ENCODE measurements around the gene C2CD3. TPM values are rescaled to one million over a fixed set of nuclear protein-coding genes. Genes with fewer than 3 reads are reported as not detected.

The C2CD3 gene
- total and polyA plus RNA-seq, 2 of the 4 experiments (the other 2 are of a cell fraction) = 11.1 to 19.2 TPM

- no peak overlapping the region for H3K4me3 ChIP-seq (ENCODE audit: insufficient read depth, low read depth, low read length)
- H2BK5ac ChIP-seq (ENCODE audit: low read depth, low read length, poor library complexity, severe bottlenecking) = peak overlapping the region; percentile 54
- peak overlapping the region; percentile 53; the same call in 1 of the 2 replicates for H3K18ac ChIP-seq (ENCODE audit: low read depth, low read length)
- no TSS peak for BruUV-seq (replicated peaks)
- H3K79me1 ChIP-seq (ENCODE audit: low read depth in 1 of 2, low read length in 2 of 2) = peaks cover 0 to 12% of the 10 kb centered on the region in 2 experiments; a peak in 2 of 4 replicates
- ChIA-PET CTCF (no interaction called here), POLR2A (ENCODE audit: unreplicated experiment) (interaction anchor here (0.8 kb wide), 1 partner anchor 10 kb away, joined by 3 read pairs; no protein-coding TSS in a partner anchor)
- H3K4me1 ChIP-seq (ENCODE audit: control insufficient read depth, insufficient read depth, low read length) = peaks cover 17% of the 10 kb centered on the region
- no peaks in the 10 kb centered on the region for H3K27me3 ChIP-seq (ENCODE audit: control insufficient read depth, insufficient read depth, low read length)
- peaks cover 10% of the 10 kb centered on the region; the same call in 1 of the 2 replicates for H3K36me3 ChIP-seq (ENCODE audit: control insufficient read depth, insufficient read depth, low read length)
- dilution Hi-C loops (cut with HindIII; ENCODE audit: low sequenced_read_pairs, unreplicated experiment) = no loop called here
- peak overlapping the region; percentile 33 for H3K27ac ChIP-seq (ENCODE audit: insufficient read depth, low read length)
- intact Hi-C loops (cut with micrococcal nuclease) = no loop called here
- peak overlapping the region; percentile 58; the same call in 1 of the 2 replicates for H3K14ac ChIP-seq (replicated peaks; ENCODE audit: low read depth, low read length)
- peaks cover 3% of the 10 kb centered on the region; the same call in 1 of the 2 replicates for H4K20me1 ChIP-seq (ENCODE audit: insufficient read depth, low read length)
- 0 out of 2 replicates have a peak overlapping the region, but pooled peaks have one; percentile 13 for H3K23ac ChIP-seq (ENCODE audit: low read depth, low read length)
- peak overlapping the region; percentile 60; the same call in 1 of the 2 replicates for H3K4ac ChIP-seq (ENCODE audit: low read depth, low read length)
- in situ Hi-C loops (cut with MboI; ENCODE audit: low sequenced_read_pairs) = no loop called here
- no peak overlapping the region for H2BK20ac ChIP-seq (ENCODE audit: low read depth, low read length)
- peak overlapping the region; percentile 32 for H3K4me2 ChIP-seq (ENCODE audit: low read depth, low read length)
- WGBS, 2 experiments (ENCODE audit: extremely low coverage in 2 of 2, insufficient read length in 1 of 2) = 75% methylated on average over 4 of the region's 9 CpGs; no CpG with 5 or more reads in 1 of the 2 experiments
- peak overlapping the region; percentile 47; the same call in 1 of the 2 replicates for H2BK120ac ChIP-seq (ENCODE audit: low read depth, low read length)
- ATAC-seq (ENCODE audit: low read depth) (peak; percentile 96), DNase-seq (peak; percentile 87)
- H3K9me1 ChIP-seq (ENCODE audit: insufficient read depth, low read length) = peaks cover 14% of the 10 kb centered on the region
- H3K56ac ChIP-seq (ENCODE audit: extremely low read depth, insufficient read depth, low read length) = no peak overlapping the region
- H4K91ac ChIP-seq (ENCODE audit: insufficient read depth, low read depth, low read length) = peak overlapping the region; percentile 61
- H2BK15ac ChIP-seq (ENCODE audit: low read depth, low read length) = peak overlapping the region; percentile 41; the same call in 1 of the 3 replicates
- H2AFZ ChIP-seq (replicated peaks; ENCODE audit: low read length, poor library complexity) = peak overlapping the region; percentile 64
- H3K9ac ChIP-seq (ENCODE audit: low read depth, low read length) = peak overlapping the region; percentile 15; the same call in 1 of the 2 replicates
- 0 out of 2 replicates have a peak overlapping the region, but pooled peaks have one; percentile 28 for H4K5ac ChIP-seq (ENCODE audit: low read depth, low read length)
- peak overlapping the region; percentile 80 for H2AK9ac ChIP-seq (replicated peaks; ENCODE audit: low read depth, low read length, poor library complexity)
- peak overlapping the region; percentile 82 for H2AK5ac ChIP-seq (ENCODE audit: low read depth, low read length)
- peak overlapping the region; percentile 58 to 93 for H4K8ac ChIP-seq (ENCODE audit: low read depth in 2 of 2, low read length in 2 of 2)
- no peaks in the 10 kb centered on the region for H3K9me3 ChIP-seq (ENCODE audit: control insufficient read depth, insufficient read depth, low read length)
- TF ChIP-seq CHD1 (IDR thresholded peaks at IDR 0.05; ENCODE audit: low read depth, low read length) (no peak), RAD21 (IDR thresholded peaks at IDR 0.05; ENCODE audit: low read length) (no peak), POLR2A (IDR thresholded peaks at IDR 0.05; ENCODE audit: low read depth, low read length) (no peak), SMC3 (IDR thresholded peaks at IDR 0.05; ENCODE audit: low read depth, low read length) (0 out of 2 replicates have a peak, but pooled peaks have one; percentile 2), USF2 (IDR thresholded peaks at IDR 0.05; ENCODE audit: low read depth, low read length) (no peak), MAFK (IDR thresholded peaks at IDR 0.05; ENCODE audit: low read depth, low read length) (no peak), RFX5 (IDR thresholded peaks at IDR 0.05; ENCODE audit: low read depth, low read length) (no peak), RCOR1 (IDR thresholded peaks at IDR 0.05; ENCODE audit: insufficient replicate concordance, low read length) (no peak), NFE2L2 (IDR thresholded peaks at IDR 0.05; ENCODE audit: low read depth, low read length) (peak; percentile 15; the same call in 1 of the 2 replicates), ELK1 (IDR thresholded peaks at IDR 0.05; ENCODE audit: borderline replicate concordance, low read depth, low read length) (no peak), MXI1 (IDR thresholded peaks at IDR 0.05; ENCODE audit: borderline replicate concordance, low read depth, low read length) (no peak), MAZ (IDR thresholded peaks at IDR 0.05; ENCODE audit: borderline replicate concordance, low read depth, low read length) (no peak), BHLHE40 (IDR thresholded peaks at IDR 0.05; ENCODE audit: low read depth, low read length) (no peak), CTCF (conservative IDR thresholded peaks at IDR 0.05; ENCODE audit: low read depth, low read length) (no peak)
Observed at GRCh38 chr11:74018331-74019005, 152.3 kb downstream of the C2CD3 start.
